Chondrocyte (in vitro differentiated cells): ENCODE data around the gene HOXA6. TPM values are rescaled to one million over a fixed set of nuclear protein-coding genes. Genes with fewer than 3 reads are reported as not detected.

ENCODE experiments used
- DNase-seq: peaks from one replicate; pipeline ENCODE4 v3.0.0; 2021; ENCODE audit warnings: mixed read lengths, low spot score
- H3K27ac Mint-ChIP-seq: one replicate; pipeline ENCODE4 v1.8.0; 2021; ENCODE audit warnings: mild to moderate bottlenecking, moderate library complexity, mixed read lengths; ENCODE audit not compliant: unreplicated experiment
- H3K27me3 Mint-ChIP-seq: 2 replicates; pipeline ENCODE4 v1.8.0; 2021; ENCODE audit warnings: low read depth, mixed read lengths
- H3K36me3 Mint-ChIP-seq: 2 replicates; pipeline ENCODE4 v1.8.0; 2021; ENCODE audit warnings: low read depth, mixed read lengths
- H3K4me1 Mint-ChIP-seq: 2 replicates; pipeline ENCODE4 v1.8.0; 2021; ENCODE audit warnings: low read depth, mild to moderate bottlenecking, mixed read lengths
- H3K4me3 Mint-ChIP-seq: one replicate; pipeline ENCODE4 v1.8.0; 2021; ENCODE audit warnings: mild to moderate bottlenecking, moderate library complexity, mixed read lengths; ENCODE audit not compliant: unreplicated experiment
- H3K9me3 Mint-ChIP-seq: 2 replicates; pipeline ENCODE4 v1.8.0; 2021; ENCODE audit warnings: low read depth, mixed read lengths
- total RNA-seq: library from RNA; stranded (reverse); gene quantifications from 3 replicates; pipeline ENCODE4 v1.2.1, GENCODE V29; 2021
- TF ChIP-seq, protein P1 (sequence below): fragments of 200-600 bp; sonication (generic); IDR thresholded peaks from 2 replicates; pipeline ENCODE4 v1.5.0; 2021; ENCODE audit warnings: antibody characterized with exemption, mild to moderate bottlenecking, moderate library complexity

HOXA6 gene
- total RNA-seq, 1 donor from 2014 or later = not detected

DNA sequence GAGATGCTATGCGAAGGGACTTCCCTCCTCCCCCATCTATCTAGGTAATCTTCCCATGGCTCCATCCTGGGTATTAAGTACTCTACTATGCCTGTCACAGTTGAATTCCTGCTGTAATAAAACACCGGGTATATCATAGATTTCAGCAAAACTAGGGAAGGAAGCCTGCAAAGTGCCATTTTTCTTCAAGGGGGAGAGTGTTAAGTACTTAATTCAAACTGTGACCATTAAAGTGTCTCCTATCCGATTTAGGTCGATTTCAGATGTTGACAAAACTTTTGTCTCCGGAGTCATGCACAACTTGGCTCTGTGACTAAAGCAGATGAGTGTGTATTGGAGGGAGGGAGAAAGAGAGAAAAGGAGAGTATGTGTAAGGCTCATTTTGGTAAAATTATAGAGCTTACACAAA, 21.6 kb downstream of the HOXA6 start:
- Mint-ChIP-seq H3K27me3 (peaks cover 89% of the 10 kb centered on the region), H3K27ac (no peak overlapping the region), H3K9me3 (no peaks in the 10 kb centered on the region), H3K36me3 (peaks cover 9% of the 10 kb centered on the region), H3K4me1 (peaks cover 9% of the 10 kb centered on the region), H3K4me3 (no peak overlapping the region)
- no peak for DNase-seq
- TF ChIP-seq, protein P1, sequence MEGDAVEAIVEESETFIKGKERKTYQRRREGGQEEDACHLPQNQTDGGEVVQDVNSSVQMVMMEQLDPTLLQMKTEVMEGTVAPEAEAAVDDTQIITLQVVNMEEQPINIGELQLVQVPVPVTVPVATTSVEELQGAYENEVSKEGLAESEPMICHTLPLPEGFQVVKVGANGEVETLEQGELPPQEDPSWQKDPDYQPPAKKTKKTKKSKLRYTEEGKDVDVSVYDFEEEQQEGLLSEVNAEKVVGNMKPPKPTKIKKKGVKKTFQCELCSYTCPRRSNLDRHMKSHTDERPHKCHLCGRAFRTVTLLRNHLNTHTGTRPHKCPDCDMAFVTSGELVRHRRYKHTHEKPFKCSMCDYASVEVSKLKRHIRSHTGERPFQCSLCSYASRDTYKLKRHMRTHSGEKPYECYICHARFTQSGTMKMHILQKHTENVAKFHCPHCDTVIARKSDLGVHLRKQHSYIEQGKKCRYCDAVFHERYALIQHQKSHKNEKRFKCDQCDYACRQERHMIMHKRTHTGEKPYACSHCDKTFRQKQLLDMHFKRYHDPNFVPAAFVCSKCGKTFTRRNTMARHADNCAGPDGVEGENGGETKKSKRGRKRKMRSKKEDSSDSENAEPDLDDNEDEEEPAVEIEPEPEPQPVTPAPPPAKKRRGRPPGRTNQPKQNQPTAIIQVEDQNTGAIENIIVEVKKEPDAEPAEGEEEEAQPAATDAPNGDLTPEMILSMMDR = no peak

GRCh38 chr7:27124902-27125689, 22.5 kb downstream of the HOXA6 start:
- no peaks in the 10 kb centered on the region for H3K9me3 Mint-ChIP-seq
- no peak for DNase-seq
- H3K36me3 Mint-ChIP-seq = peaks cover 9% of the 10 kb centered on the region
- peaks cover 9% of the 10 kb centered on the region for H3K4me1 Mint-ChIP-seq
- H3K4me3 Mint-ChIP-seq = no peak overlapping the region
- H3K27me3 Mint-ChIP-seq = peaks cover 97% of the 10 kb centered on the region
- no peak overlapping the region for H3K27ac Mint-ChIP-seq
- TF ChIP-seq, protein P1 = no peak

- H3K27me3 Mint-ChIP-seq = peaks cover 99% of the 10 kb centered on the region
These were observed 23.3 kb downstream of the HOXA6 start for GRCh38 chr7:27124096-27124901.

GRCh38 chr7:27123477-27124053, 24.0 kb downstream of the HOXA6 start:
- H3K4me1 Mint-ChIP-seq = peaks cover 9% of the 10 kb centered on the region
- H3K27me3 Mint-ChIP-seq = peaks cover 97% of the 10 kb centered on the region
- peaks cover 8% of the 10 kb centered on the region for H3K36me3 Mint-ChIP-seq
- H3K4me3 Mint-ChIP-seq = no peak overlapping the region
- H3K27ac Mint-ChIP-seq = no peak overlapping the region
- no peak for DNase-seq
- TF ChIP-seq, protein P1 = no peak
- no peaks in the 10 kb centered on the region for H3K9me3 Mint-ChIP-seq

More at GRCh38 chr7:27124096-27124901, 23.3 kb downstream of the HOXA6 start:
- no peak overlapping the region for H3K27ac Mint-ChIP-seq
- peaks cover 9% of the 10 kb centered on the region for H3K4me1 Mint-ChIP-seq
- no peaks in the 10 kb centered on the region for H3K9me3 Mint-ChIP-seq
- H3K4me3 Mint-ChIP-seq = peak overlapping the region; percentile 40
- TF ChIP-seq, protein P1 = no peak
- no peak for DNase-seq
- peaks cover 11% of the 10 kb centered on the region for H3K36me3 Mint-ChIP-seq

- peak overlapping the region; percentile 42 for H3K27ac Mint-ChIP-seq
- peak overlapping the region; percentile 61 for H3K4me3 Mint-ChIP-seq
- TF ChIP-seq, protein P1 = no peak
- H3K27me3 Mint-ChIP-seq = peaks cover 97% of the 10 kb centered on the region
- peaks cover 9% of the 10 kb centered on the region for H3K4me1 Mint-ChIP-seq
- no peaks in the 10 kb centered on the region for H3K9me3 Mint-ChIP-seq
- DNase-seq = no peak
- peaks cover 7% of the 10 kb centered on the region for H3K36me3 Mint-ChIP-seq
These were observed 24.5 kb downstream of the HOXA6 start for GRCh38 chr7:27123007-27123476.
